Measurements from ENCODE around the gene DNAH12. TPM values are rescaled to one million over a fixed set of nuclear protein-coding genes. Genes with fewer than 3 reads are reported as not detected.

The DNAH12 gene
- total RNA-seq, 6 experiments from 2014 or later = under 0.01 to 0.29 (median 0.18) TPM; not detected in 1

DNA sequence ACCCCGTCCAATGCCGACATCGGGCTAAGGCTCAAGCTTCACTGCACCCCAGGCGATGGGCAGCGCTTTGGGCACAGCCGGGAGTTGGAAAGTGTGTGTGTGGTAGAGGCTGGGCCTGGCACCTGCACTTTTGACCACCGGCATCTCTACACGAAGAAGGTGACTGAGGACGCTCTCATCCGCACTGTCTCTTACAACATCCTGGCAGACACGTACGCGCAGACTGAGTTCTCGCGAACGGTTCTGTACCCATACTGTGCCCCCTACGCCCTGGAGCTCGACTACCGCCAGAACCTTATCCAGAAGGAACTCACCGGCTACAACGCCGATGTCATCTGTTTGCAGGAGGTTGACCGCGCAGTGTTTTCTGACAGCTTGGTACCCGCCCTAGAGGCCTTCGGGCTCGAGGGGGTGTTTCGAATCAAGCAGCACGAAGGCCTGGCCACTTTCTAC is 13.0 kb upstream of the DNAH12 start:
- peak; percentile 15 for TF ChIP-seq POLR2A (IDR thresholded peaks at IDR 0.05)
- TF ChIP-seq, protein P1, sequence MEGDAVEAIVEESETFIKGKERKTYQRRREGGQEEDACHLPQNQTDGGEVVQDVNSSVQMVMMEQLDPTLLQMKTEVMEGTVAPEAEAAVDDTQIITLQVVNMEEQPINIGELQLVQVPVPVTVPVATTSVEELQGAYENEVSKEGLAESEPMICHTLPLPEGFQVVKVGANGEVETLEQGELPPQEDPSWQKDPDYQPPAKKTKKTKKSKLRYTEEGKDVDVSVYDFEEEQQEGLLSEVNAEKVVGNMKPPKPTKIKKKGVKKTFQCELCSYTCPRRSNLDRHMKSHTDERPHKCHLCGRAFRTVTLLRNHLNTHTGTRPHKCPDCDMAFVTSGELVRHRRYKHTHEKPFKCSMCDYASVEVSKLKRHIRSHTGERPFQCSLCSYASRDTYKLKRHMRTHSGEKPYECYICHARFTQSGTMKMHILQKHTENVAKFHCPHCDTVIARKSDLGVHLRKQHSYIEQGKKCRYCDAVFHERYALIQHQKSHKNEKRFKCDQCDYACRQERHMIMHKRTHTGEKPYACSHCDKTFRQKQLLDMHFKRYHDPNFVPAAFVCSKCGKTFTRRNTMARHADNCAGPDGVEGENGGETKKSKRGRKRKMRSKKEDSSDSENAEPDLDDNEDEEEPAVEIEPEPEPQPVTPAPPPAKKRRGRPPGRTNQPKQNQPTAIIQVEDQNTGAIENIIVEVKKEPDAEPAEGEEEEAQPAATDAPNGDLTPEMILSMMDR (IDR thresholded peaks at IDR 0.05) = no peak
- peaks cover 0 to 21% (median 4%) of the 10 kb centered on the region in 4 donors for H3K36me3 ChIP-seq
- no peaks in the 10 kb centered on the region for H3K9me3 ChIP-seq
- H3K27me3 ChIP-seq = no peaks in the 10 kb centered on the region
- 0% methylated on average over 10 of the region's 29 CpGs for WGBS (ENCODE audit: insufficient coverage, low coverage, low lambda C conversion rate, missing lambda C conversion rate)
- DNase-seq (peak in 2 of 3 donors; percentile 27 to 47), ATAC-seq (peak; percentile 5 to 28 (median 16))
- peaks cover 0 to 22% (median 10%) of the 10 kb centered on the region in 4 donors for H3K4me1 ChIP-seq
- H3K27ac ChIP-seq = peak overlapping the region; percentile 75 to 96 (median 91)
- intact Hi-C loops (cut with DNase I) = loop anchor here in 1 of 2 donors (5.0 kb wide), 1 partner anchor 40 kb away; the partner anchor contains the start of gene ARF4
- peak overlapping the region; percentile 77 to 90 (median 87) for H3K4me3 ChIP-seq

DNA sequence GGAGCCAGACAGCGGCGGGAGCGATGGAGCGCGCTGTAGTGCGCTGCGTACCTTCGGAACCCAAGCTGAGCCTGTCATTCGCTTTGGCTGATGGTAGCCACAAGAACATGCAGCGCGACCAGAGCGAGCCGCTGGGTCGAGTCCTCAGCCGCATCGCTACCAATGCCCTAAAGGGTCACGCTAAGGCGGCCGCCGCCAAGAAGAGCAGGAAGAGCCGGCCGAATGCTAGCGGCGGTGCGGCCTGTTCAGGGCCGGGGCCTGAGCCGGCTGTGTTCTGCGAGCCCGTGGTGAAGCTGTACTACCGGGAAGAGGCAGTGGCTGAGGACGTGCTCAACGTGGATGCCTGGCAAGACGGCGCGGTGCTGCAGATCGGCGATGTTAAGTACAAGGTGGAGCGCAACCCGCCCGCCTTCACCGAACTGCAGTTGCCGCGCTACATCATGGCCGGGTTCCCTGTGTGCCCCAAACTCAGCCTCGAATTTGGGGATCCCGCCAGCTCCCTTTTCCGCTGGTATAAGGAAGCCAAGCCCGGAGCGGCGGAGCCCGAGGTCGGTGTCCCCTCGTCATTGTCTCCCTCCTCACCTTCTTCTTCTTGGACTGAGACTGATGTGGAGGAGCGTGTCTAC is 12.4 kb upstream of the DNAH12 start:
- peak in 2 of 3 donors; percentile 41 to 65 for DNase-seq
- Histone ChIP-seq H3K27me3 (no peaks in the 10 kb centered on the region), H3K4me1 (peaks cover 0 to 22% (median 10%) of the 10 kb centered on the region in 4 donors), H3K9me3 (no peaks in the 10 kb centered on the region), H3K36me3 (peaks cover 0 to 21% (median 4%) of the 10 kb centered on the region in 4 donors), H3K4me3 (peak overlapping the region; percentile 77 to 90 (median 87)), H3K27ac (peak overlapping the region; percentile 75 to 96 (median 91))
- no peak for TF ChIP-seq POLR2A (IDR thresholded peaks at IDR 0.05)
- TF ChIP-seq, protein P1 (IDR thresholded peaks at IDR 0.05) = no peak
- intact Hi-C loops (cut with DNase I) = loop anchor here in 1 of 2 donors (5.0 kb wide), 1 partner anchor 41 kb away; the partner anchor contains the start of gene ARF4
- 0% methylated on average over 5 of the region's 54 CpGs for WGBS (ENCODE audit: insufficient coverage, low coverage, low lambda C conversion rate, missing lambda C conversion rate)
- ATAC-seq = peak; percentile 47 to 63 (median 54)

DNA sequence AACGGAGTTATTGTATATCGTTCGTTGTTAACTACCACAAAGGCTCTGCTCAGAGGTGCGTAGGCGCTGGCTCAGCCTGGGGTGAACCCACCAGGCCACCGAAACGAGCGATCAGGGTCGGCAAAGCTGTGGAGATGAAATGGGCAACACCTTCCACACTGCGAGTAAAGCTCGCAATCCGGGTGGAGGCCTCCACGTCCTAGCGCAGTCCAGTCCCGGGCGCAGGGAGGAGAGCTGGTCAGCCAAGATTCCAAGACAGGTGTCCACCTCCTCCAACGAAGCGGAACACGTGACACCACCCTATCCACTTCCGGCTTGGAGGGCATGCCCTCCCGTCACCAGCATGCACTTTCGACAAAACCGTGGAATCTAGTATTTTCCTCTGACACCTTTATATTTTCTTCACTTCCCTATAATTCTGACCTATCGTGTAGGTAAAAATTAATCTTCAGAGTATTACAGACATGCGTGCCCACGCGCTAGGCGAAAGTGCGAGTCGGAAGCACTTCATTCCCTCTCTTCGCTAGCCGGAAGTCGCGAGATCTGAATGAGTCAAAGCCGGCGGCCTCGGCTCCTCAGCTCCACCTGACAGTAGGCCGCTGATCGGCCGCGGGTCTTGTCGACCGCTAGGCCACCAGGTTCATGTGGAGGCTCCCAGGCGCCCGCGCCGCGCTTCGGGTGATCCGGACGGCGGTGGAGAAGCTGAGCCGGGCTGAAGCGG is 11.8 kb upstream of the DNAH12 start, which contains the start of gene PDE12:
TSS of gene PDE12 (plus strand) at position 537 of the 721 bp plus-strand sequence. CDS start at position 643, 106 bp downstream.
- Histone ChIP-seq H3K9me3 (no peaks in the 10 kb centered on the region), H3K4me3 (peak within 1 kb of the TSS; percentile 77 to 90 (median 87)), H3K4me1 (peaks cover 0 to 22% (median 10%) of the 10 kb centered on the region in 4 donors), H3K36me3 (peaks cover 0 to 14% (median 4%) of the 10 kb centered on the region in 4 donors), H3K27me3 (no peaks in the 10 kb centered on the region), H3K27ac (peak within 1 kb of the TSS; percentile 75 to 96 (median 91))
- ATAC-seq = peak; percentile 91 to 95 (median 94)
- WGBS (ENCODE audit: insufficient coverage, low coverage, low lambda C conversion rate, missing lambda C conversion rate) = under 1% methylated on average over 50 of the region's 54 CpGs
- TF ChIP-seq, protein P1 (IDR thresholded peaks at IDR 0.05) = no peak
- TF ChIP-seq POLR2A (IDR thresholded peaks at IDR 0.05) = peak; percentile 84
- DNase-seq = peak; percentile 88 to 91 (median 91)
- intact Hi-C loops (cut with DNase I) = loop anchor here in 1 of 2 donors (5.0 kb wide), 1 partner anchor 41 kb away; the partner anchor contains the start of gene ARF4

DNA sequence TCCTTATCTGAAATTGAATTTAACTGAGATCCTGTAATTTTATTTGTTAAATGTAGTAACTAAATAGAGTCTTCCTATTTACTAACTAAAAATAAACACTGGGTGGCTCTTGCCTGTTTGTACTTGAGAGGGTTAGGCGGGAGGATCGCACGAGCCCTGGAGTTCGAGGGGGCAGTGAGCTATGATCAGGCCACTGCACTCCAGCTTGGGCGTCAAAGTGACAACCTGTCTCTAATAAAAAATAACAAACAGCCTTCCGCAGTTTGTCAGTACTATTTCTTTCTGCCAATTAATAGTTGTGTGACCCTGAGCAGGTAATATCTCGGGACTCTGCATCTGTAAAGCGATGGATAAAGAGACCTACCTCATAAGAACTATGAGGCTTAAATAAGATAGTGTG is 11.2 kb upstream of the DNAH12 start:
- Histone ChIP-seq H3K27me3 (no peaks in the 10 kb centered on the region), H3K27ac (peak overlapping the region; percentile 75 to 96 (median 91)), H3K9me3 (no peaks in the 10 kb centered on the region), H3K4me3 (peak overlapping the region; percentile 77 to 90 (median 87)), H3K36me3 (peaks cover 0 to 8% (median 4%) of the 10 kb centered on the region in 4 donors), H3K4me1 (peaks cover 0 to 22% (median 10%) of the 10 kb centered on the region in 4 donors)
- intact Hi-C loops (cut with DNase I) = loop anchor here in 1 of 2 donors (5.0 kb wide), 1 partner anchor 42 kb away; the partner anchor contains the start of gene ARF4
- 20% methylated on average over 8 of the region's 8 CpGs for WGBS (ENCODE audit: insufficient coverage, low coverage, low lambda C conversion rate, missing lambda C conversion rate)
- ATAC-seq = peak; percentile 22 to 43 (median 32)
- DNase-seq = no peak
- TF ChIP-seq, protein P1 (IDR thresholded peaks at IDR 0.05) = no peak
- TF ChIP-seq POLR2A (IDR thresholded peaks at IDR 0.05) = no peak

All from right lobe of liver (tissue), 6 donors.